Measurements from ENCODE around the gene FGD4. TPM values are rescaled to one million over a fixed set of nuclear protein-coding genes. Genes with fewer than 3 reads are reported as not detected.

Gene FGD4
- total RNA-seq, 6 donors from 2014 or later = 44.0 to 78.6 (median 55.5) TPM

DNA sequence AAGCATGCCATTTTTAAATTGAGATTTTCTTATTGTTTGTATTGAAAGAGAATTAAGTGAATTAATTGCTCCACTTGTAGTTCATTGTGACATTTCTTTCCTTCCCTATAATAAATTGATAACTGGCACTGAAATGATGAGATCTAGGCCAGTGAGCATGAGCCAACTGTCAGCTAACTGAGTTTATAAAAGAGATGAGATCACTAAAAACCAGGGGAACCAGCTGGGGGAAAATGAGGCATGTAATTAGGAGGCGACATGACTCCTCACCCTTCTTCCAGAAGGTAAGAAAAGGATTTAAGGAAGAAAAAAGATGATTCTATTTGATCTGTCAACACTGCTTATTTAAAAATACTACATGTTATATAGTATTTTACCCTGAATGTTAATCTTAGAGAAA is 175.2 kb downstream of the FGD4 start:
- H3K36me3 ChIP-seq = peaks cover 2 to 14% (median 3%) of the 10 kb centered on the region in 4 donors
- ATAC-seq (ENCODE audit: low FRiP score in 2 of 2) (no peak), DNase-seq (no peak)
- no peak overlapping the region for H3K4me3 ChIP-seq
- WGBS, 2 donors = 92 to 93% methylated on average over 1 of the region's 1 CpG
- H3K9me3 ChIP-seq = no peaks in the 10 kb centered on the region
- TF ChIP-seq POLR2AphosphoS5 (IDR thresholded peaks at IDR 0.05) = no peak
- no peak for TF ChIP-seq POLR2A (IDR thresholded peaks at IDR 0.05)
- no peak for TF ChIP-seq EP300 (IDR thresholded peaks at IDR 0.05)
- TF ChIP-seq, protein P1, sequence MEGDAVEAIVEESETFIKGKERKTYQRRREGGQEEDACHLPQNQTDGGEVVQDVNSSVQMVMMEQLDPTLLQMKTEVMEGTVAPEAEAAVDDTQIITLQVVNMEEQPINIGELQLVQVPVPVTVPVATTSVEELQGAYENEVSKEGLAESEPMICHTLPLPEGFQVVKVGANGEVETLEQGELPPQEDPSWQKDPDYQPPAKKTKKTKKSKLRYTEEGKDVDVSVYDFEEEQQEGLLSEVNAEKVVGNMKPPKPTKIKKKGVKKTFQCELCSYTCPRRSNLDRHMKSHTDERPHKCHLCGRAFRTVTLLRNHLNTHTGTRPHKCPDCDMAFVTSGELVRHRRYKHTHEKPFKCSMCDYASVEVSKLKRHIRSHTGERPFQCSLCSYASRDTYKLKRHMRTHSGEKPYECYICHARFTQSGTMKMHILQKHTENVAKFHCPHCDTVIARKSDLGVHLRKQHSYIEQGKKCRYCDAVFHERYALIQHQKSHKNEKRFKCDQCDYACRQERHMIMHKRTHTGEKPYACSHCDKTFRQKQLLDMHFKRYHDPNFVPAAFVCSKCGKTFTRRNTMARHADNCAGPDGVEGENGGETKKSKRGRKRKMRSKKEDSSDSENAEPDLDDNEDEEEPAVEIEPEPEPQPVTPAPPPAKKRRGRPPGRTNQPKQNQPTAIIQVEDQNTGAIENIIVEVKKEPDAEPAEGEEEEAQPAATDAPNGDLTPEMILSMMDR (IDR thresholded peaks at IDR 0.05) = no peak
- peaks cover under 1 to 7% (median 2%) of the 10 kb centered on the region in 4 donors for H3K4me1 ChIP-seq
- no peaks in the 10 kb centered on the region for H3K27me3 ChIP-seq
- no peak overlapping the region for H3K27ac ChIP-seq

DNA sequence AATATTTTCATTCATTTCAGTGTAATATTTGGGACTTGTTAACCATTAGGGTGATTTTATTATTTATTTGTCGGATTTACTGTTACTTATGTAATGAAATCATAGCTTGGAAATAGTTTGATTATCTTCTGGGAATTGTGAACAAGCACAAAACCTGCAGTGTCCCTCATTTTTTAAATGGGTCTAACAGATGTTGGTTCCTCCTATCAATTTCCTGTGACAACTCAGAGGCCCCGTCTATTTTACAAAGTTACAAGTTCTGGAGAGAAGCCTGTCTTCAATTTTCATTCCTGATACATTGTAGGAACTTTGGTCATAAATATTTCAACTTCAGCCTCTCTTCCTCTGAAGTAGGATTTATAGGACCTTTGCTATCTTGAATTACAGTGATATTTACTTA is 178.0 kb downstream of the FGD4 start:
- Histone ChIP-seq H3K4me1 (no peaks in the 10 kb centered on the region), H3K27ac (no peak overlapping the region), H3K4me3 (no peak overlapping the region), H3K27me3 (no peaks in the 10 kb centered on the region), H3K36me3 (peaks cover 2 to 28% (median 4%) of the 10 kb centered on the region in 4 donors), H3K9me3 (no peaks in the 10 kb centered on the region)
- 71 to 77% methylated on average over 2 of the region's 2 CpGs for WGBS, 2 donors
- DNase-seq = no peak
- TF ChIP-seq, protein P1 (IDR thresholded peaks at IDR 0.05) = no peak
- TF ChIP-seq POLR2AphosphoS5 (IDR thresholded peaks at IDR 0.05) = no peak
- no peak for TF ChIP-seq POLR2A (IDR thresholded peaks at IDR 0.05)
- TF ChIP-seq EP300 (IDR thresholded peaks at IDR 0.05) = no peak
- ATAC-seq (ENCODE audit: low FRiP score in 2 of 2) = no peak

DNA sequence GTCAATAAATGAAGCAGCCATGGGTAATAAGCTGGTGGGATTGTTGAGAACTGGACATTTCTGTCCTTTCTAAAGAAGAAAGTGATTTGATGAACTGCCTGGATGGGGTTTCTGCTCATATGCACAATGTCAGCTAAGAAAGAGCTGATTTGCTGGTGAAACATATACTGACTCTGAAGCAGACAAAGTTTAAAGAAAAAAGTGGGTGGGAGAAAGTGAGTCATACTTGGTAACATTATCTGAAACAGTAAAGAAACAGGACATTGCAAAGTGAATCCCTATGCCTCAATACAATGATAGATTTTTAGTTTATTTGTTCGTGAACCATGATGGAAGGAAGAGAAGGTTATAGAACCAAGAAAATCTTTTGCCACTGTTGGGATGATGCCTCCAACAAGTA is 184.2 kb downstream of the FGD4 start:
- no peak overlapping the region for H3K27ac ChIP-seq
- no peak for TF ChIP-seq EP300 (IDR thresholded peaks at IDR 0.05)
- TF ChIP-seq, protein P1 (IDR thresholded peaks at IDR 0.05) = no peak
- TF ChIP-seq POLR2AphosphoS5 (IDR thresholded peaks at IDR 0.05) = no peak
- no peak for TF ChIP-seq POLR2A (IDR thresholded peaks at IDR 0.05)
- H3K4me1 ChIP-seq = peaks cover 9 to 10% (median 10%) of the 10 kb centered on the region in 4 donors
- ATAC-seq (ENCODE audit: low FRiP score in 2 of 2) (no peak), DNase-seq (no peak)
- no peaks in the 10 kb centered on the region for H3K27me3 ChIP-seq
- H3K4me3 ChIP-seq = no peak overlapping the region
- no peaks in the 10 kb centered on the region for H3K9me3 ChIP-seq
- peaks cover 0 to 48% (median 7%) of the 10 kb centered on the region in 4 donors for H3K36me3 ChIP-seq
- WGBS, 2 donors = 94 to 100% methylated on average over 1 of the region's 1 CpG

DNA sequence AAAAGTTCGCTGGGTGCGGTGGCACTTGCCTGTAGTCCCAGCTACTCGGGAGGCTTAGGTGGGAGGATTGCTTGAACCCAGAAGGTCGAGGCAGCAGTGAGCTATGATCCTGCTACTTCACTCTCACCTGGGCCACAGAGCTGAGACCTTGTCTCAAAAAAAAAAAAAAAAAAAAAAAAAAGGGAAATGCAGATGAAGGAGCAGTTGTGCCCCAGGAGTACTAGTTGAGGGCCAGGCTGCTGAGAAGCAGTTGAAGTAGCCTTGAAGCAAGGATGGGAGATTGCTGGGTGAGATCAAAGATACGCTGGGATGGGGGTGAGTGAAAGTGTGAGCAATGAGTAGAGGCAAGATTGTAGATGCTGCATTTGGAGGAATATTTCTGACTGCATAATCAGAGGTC is 186.3 kb downstream of the FGD4 start:
- TF ChIP-seq EP300 (IDR thresholded peaks at IDR 0.05) (no peak), POLR2A (IDR thresholded peaks at IDR 0.05) (no peak), POLR2AphosphoS5 (IDR thresholded peaks at IDR 0.05) (no peak)
- TF ChIP-seq, protein P1 (IDR thresholded peaks at IDR 0.05) = no peak
- H3K27ac ChIP-seq = peak overlapping the region in 1 of 4 donors; percentile 23
- DNase-seq (no peak), ATAC-seq (ENCODE audit: low FRiP score in 2 of 2) (no peak)
- WGBS, 2 donors = 86 to 93% methylated on average over 5 of the region's 5 CpGs
- H3K4me3 ChIP-seq = no peak overlapping the region
- no peaks in the 10 kb centered on the region for H3K9me3 ChIP-seq
- no peaks in the 10 kb centered on the region for H3K27me3 ChIP-seq
- H3K36me3 ChIP-seq = peaks cover 0 to 42% (median 7%) of the 10 kb centered on the region in 4 donors
- H3K4me1 ChIP-seq = peaks cover 9 to 11% (median 10%) of the 10 kb centered on the region in 4 donors

DNA sequence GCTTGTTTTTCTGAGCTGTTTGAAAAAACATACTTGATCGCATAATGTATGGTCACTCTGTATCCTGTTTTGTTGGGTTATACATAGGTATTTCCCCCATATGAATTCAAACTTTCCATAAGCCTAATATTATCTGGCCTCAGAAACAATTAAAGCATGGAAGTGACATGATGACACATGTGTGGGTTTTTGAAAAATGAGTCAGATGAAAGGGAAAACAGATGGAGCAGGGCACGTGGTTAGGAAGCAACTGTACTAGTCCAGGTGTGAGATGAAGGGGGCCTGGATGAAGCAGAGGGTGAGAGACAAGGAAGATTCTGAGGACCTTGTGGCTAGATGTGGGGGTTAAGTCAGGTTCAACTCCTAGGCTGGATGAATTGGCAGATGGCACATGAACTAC is 187.0 kb downstream of the FGD4 start:
- ATAC-seq (ENCODE audit: low FRiP score in 2 of 2) = no peak
- DNase-seq = no peak
- Histone ChIP-seq H3K9me3 (no peaks in the 10 kb centered on the region), H3K36me3 (peaks cover 0 to 43% (median 7%) of the 10 kb centered on the region in 4 donors), H3K4me1 (peaks cover 9 to 11% (median 10%) of the 10 kb centered on the region in 4 donors), H3K27ac (peak overlapping the region in 1 of 4 donors; percentile 35), H3K4me3 (no peak overlapping the region), H3K27me3 (no peaks in the 10 kb centered on the region)
- TF ChIP-seq POLR2AphosphoS5 (IDR thresholded peaks at IDR 0.05) = no peak
- TF ChIP-seq EP300 (IDR thresholded peaks at IDR 0.05) = no peak
- TF ChIP-seq, protein P1 (IDR thresholded peaks at IDR 0.05) = no peak
- TF ChIP-seq POLR2A (IDR thresholded peaks at IDR 0.05) = no peak
- 61 to 69% methylated on average over 2 of the region's 2 CpGs for WGBS, 2 donors
